GM21576 (cell line): ENCODE data around the gene MACROD2.
"Not testable (repeated sequence)": the region's sequence is repeated elsewhere in the genome, so short reads cannot be mapped to it uniquely, and the experiment has no call there.

Source experiments
- ATAC-seq: cut with Tn5 transposase; IDR thresholded peaks from one replicate; pipeline ENCODE4 v1.9.1; 2021; ENCODE audit warnings: mild to moderate bottlenecking, moderate library complexity; ENCODE audit not compliant: unreplicated experiment

The MACROD2 gene

DNA sequence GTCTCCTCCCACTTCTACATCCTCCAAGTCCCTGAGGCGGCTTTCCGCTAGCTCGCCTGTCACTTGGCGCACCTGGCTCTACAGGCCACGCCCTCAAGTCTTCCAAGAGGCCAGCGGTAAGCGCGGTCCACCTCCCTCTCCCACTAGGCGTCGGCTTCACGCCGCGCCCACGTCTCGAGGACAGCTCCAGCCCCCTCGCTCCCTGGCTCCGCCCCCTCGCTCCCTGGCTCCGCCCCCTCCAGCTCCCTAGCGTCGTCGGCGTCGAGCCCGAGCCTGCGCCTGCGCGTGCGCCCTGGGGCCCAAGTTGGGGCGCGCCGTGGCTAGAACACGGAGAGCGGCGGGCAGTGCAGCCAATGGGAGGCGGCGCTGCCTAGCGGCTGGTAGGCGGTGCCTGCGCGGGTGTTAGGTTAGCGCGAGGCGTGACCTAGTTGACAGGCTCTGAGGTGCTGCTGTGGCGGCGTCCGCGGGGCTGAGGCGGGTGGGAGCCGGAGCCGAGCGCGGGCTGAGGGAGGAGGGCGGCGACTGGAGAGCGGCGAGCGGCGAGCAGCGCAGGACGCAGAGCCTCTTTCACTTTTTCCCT lies at the start of gene MACROD2:
MACROD2 (plus strand) TSS at position 431 of the 580 bp plus-strand sequence.
- ATAC-seq: no peak

GRCh38 chr20:13947719-13948118 lies 47.6 kb upstream of the MACROD2 start:
- no peak for ATAC-seq

DNA sequence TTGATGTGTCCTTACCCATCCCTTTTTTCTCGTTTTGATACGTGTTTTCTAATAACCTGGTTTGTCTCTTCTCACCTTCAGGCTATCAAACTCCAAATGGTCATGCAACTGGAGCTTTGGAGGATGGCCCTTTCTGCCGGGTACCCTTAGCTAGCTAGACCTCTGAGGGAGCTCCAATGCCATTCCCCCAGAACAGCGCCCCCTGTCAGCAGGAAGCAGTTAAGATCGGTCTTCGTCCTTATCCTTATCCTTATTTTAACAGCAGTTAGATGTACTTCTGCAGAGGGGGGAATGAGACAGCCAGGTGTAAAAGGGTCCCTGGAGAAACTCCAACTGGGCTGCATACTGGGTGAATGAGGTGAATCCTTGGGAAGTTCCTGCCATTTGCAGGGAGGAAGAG lies 42.1 kb upstream of the MACROD2 start:
- ATAC-seq: no peak

DNA sequence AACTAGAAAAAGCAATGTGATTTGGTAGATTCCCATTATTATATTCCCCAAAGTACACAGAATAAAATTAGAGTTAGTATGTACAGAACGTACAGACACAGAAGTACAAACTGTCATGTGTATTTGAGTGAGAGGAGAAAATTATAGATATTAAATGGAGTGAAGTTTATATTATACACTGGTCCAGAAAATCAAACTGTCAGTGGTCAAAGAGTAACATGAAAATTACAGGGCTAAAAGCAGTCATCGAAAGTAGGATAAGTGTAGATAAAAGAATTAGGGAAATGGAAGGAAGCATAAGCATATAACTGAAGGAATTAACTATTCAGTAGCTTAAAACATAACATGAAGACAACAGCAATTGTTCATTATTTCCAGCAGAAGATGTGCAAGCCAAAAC lies 35.2 kb upstream of the MACROD2 start:
- ATAC-seq: no peak

DNA sequence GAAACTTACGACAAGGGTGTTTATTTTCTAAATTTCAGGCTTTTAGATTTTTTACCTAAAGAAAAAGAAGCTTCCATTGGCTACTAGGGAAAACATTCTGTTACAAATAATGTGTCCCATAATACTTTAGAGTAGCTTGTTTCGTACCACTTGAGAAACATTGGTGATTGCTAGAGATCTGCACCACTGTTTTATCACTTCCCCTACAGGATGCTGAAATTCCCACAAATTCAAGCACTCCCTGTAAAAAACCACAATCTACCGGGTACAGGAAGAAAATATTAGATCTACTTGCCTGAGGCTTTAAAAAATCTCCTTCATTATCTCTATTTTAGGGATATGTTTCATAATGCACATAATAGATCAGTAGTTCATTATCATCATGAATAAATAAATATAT lies 34.8 kb upstream of the MACROD2 start:
- ATAC-seq: no peak

- ATAC-seq: no peak
Observed at GRCh38 chr20:13984211-13984610, 11.1 kb upstream of the MACROD2 start.

- no peak for ATAC-seq
Observed at GRCh38 chr20:13990465-13990864, 4.9 kb upstream of the MACROD2 start, which contains the start of gene SEL1L2. TSS of gene SEL1L2 (minus strand) at chr20:13990614. CDS start at chr20:13990534, 80 bp downstream.

GRCh38 chr20:13991311-13991710 lies 4.0 kb upstream of the MACROD2 start:
- ATAC-seq: no peak

DNA sequence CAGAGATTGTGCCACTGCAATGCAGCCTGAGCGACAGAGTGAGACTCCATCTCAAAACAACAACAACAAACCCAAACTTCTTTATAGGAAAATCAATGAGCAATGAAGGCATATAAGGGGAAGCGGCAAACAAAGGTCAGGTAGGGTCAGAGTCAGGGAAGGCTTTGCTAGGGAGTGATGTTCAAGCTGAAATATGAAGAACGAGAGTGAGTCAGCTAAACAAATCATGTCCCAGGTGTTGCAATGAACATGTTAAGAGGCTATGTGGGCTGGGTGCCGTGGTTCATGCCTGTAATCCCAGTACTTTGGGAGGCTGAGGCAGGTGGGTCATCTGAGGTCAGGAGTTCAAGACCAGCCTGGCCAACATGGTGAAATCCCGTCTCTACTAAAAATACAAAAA lies 3.4 kb upstream of the MACROD2 start:
- ATAC-seq: not testable (repeated sequence)

GRCh38 chr20:13995841-13996240 lies 525 bp downstream of the MACROD2 start:
- ATAC-seq: no peak

GRCh38 chr20:13996265-13996664 lies 949 bp downstream of the MACROD2 start:
- ATAC-seq: no peak

DNA sequence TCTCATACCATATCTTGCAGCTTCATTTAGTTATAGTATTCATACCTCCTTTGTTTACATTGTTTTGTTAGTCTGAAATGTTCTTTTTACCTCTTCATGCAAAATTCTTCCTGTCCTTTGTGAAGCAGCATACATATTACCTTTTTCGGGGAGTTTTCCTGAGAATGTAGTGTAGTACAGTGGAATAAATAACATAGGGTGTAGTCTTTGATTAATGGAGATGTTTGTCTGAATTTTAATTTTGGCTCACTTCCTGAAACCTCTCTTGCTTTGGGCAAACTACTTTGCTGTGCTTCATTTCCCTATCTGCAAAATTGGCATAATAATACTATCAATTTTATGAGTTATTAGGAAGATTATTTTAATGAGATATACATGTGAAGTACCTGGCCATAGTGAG lies 5.6 kb downstream of the MACROD2 start:
- no peak for ATAC-seq

DNA sequence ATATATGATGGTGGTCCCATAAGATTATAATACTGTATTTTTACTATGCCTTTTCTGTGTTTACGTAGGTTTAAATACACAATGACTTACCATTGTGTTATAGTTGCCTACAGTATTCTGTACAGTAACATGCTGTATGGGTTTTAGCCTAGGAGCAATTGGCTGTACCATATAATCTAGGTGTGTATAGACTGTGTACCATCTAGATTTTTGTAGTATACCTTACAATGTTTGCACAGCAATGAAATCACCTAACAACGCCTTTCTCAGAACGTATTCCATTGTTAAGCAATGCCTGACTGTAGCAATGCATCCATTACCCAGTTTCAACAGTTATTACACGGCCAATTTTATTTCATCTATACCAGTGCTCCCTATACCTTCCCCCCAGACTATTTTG lies 10.7 kb downstream of the MACROD2 start:
- ATAC-seq: no peak

GRCh38 chr20:14009208-14009607 lies 13.9 kb downstream of the MACROD2 start:
- ATAC-seq: no peak

DNA sequence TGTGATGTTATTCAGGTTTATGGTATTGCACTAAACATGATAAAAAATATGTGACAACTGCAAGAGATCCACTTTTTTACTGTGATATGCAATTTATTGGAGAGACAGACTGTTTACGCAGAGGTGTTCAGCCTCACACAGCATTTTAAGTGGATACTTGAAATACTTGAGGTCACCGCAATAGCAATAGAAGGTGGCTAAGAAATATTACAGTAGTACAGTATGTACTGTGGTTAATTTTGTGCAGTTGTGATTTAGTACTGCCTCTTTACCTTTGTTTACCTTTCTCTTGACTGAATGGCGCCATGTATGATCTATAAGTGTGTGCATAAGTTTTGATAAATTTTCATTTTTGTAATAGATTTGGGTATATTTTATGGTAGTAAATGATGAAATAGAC lies 17.4 kb downstream of the MACROD2 start:
- no peak for ATAC-seq

GRCh38 chr20:14030991-14031390 lies 35.7 kb downstream of the MACROD2 start:
- ATAC-seq: no peak

DNA sequence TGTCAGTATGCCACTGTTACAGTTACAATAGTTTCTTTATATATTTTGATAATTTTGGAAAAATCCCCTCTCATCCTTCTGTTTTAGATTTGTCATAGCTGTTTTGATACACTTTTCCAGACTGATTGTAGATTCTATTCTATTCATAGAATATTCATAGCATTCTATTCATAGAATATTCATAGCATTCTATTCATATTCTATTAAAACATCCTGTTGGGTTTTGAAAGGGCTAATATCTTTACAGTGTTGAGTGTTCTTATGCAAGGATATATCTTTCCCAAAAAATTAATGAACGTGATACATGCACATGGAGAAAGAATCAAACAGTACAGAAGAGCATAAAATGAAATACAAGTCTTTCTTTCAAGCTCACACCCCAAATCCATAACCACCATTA lies 38.0 kb downstream of the MACROD2 start:
- ATAC-seq: no peak

DNA sequence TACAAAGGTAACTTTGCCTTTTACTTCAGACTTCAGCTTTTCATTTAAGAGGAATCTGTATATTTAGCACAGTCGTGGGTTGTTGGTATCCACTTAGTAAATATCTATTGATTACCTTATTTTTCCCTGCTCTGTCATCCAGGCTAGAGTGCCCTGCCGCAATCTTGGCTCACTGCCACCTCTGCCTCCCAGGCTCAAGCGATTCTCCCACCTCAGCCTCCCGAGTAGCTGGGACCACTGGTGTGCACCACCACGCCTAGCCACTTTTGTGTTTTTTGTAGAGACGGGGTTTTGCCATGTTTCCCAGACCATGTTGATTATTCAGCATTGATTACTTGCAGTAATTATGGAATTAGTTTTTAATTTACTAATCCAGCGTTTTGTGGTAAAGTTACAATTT lies 41.3 kb downstream of the MACROD2 start:
- ATAC-seq: no peak

DNA sequence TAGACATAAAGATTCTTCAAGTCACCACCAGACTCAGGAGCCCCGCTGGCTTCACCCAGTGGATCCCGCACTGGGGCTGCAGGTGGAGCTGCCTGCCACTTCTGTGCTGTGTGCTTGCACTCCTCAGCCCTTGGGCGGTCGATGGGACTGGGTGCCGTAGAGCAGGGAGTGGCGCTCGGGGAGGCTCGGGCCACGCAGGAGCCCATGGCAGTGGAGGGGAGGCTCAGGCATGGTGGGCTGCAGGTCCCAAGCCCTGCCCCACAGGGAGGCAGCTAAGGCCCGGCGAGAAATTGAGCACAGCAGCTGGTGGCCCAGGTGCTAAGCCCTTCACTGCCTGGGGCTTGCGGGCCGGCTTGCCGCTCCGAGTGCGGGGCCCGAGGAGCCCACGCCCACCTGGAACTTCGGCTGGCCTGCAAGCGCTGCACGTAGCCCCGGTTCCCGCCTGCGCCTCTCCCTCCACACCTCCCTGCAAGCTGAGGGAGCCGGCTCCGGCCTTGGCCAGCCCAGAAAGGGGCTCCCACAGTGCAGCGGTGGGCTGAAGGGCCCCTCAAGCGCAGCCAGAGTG lies 49.5 kb downstream of the MACROD2 start:
- ATAC-seq: not testable (repeated sequence)

DNA sequence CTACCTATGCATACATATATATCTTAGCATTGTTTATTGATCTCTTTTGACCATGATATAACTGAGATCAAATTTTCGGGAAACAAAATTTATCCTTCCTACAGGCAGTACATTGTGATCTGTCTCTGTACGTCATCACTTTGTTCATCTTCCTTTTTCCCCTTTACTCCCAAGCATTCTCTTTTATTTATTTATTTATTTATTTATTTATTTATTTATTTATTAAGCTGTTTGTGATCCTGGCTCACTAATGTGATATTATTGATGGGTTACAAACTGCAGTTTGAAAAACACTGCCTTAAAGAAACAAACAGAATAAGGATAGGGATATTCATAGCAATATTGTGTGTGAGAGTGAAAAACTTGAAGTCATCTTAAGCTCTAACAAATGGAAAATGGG lies 51.2 kb downstream of the MACROD2 start:
- no peak for ATAC-seq

DNA sequence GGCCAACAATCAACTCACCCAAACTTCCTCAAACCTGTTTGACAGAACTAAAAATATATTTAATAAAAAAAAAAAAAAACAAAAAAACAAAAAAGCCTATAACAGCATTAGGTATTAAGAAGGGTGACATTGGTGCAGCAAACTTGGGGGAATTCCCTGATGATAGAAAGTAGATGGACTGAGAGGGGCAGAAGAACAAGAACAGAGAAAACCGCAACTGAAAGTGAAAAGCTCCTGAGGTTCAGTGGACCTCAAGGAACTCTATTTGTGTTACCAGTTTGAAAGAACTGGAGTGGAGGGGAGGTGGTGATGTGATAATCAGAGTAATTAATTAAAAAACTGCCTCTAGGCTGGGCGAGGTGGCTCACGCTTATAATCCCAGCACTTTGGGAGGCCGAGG lies 53.8 kb downstream of the MACROD2 start:
- peak; percentile 77 for ATAC-seq

GRCh38 chr20:14051454-14051853 lies 56.1 kb downstream of the MACROD2 start:
- no peak for ATAC-seq

DNA sequence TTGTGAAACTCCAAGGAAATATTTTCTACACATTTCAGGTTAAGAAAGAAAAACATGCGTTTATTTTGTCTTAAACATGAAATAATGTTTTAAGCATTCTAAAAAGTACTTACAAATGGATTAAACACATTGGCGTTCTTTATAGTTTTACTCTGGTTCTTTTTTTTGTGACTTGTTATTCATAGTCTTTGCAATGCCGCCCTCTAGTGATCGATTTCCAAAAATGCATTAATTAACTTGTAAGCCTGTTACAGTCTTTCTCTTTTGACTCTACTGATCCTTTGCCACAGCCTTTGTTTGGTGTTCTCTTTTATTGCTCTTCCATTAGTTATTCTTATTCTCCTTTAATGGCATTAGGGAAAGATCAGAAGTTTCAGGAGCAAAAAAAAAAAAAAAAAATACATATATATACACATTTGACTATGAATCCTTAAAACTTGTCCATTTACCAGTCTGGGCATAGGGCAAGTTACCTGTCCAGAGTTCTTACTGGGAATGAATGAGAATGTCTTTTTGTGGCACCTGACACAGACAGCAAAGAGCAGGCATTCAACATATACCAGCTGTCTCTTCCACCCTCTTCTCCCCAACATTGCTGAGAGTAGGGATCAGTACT lies 59.9 kb downstream of the MACROD2 start:
- ATAC-seq: no peak
